Adipocyte (in vitro differentiated cells): Measurements from ENCODE around the gene NUAK2.

Experiments used
- DNase-seq: peaks from one replicate; pipeline ENCODE4 v3.0.0-alpha.2; 2015; ENCODE audit warnings: low read depth
- H3K27me3 ChIP-seq: replicated peaks from 2 replicates; pipeline ENCODE4 v1.7.0; 2013; ENCODE audit warnings: mild to moderate bottlenecking, low read length, moderate library complexity; ENCODE audit not compliant: control insufficient read depth, insufficient read depth
- H3K36me3 ChIP-seq: 2 replicates; pipeline ENCODE4 v1.7.0; 2013; ENCODE audit warnings: low read length, mild to moderate bottlenecking, moderate library complexity; ENCODE audit not compliant: control insufficient read depth, insufficient read depth, severe bottlenecking
- H3K4me1 ChIP-seq: 2 replicates; pipeline ENCODE4 v1.7.0; 2013; ENCODE audit warnings: mild to moderate bottlenecking, low read length, moderate library complexity; ENCODE audit not compliant: control insufficient read depth, insufficient read depth
- H3K4me3 ChIP-seq: 2 replicates; pipeline ENCODE4 v1.7.0; 2013; ENCODE audit warnings: mild to moderate bottlenecking, low read length, moderate library complexity
- H3K9ac ChIP-seq: 2 replicates; pipeline ENCODE4 v1.7.0; 2013; ENCODE audit warnings: mild to moderate bottlenecking, low read length, moderate library complexity
- H3K9me3 ChIP-seq: 2 replicates; pipeline ENCODE4 v1.7.0; 2013; ENCODE audit warnings: mild to moderate bottlenecking, low read length, moderate library complexity; ENCODE audit not compliant: control insufficient read depth

The NUAK2 gene

GRCh38 chr1:205329719-205330118 lies 8.2 kb upstream of the NUAK2 start:
- H3K4me1 ChIP-seq, result no peaks in the 10 kb centered on the region
- H3K36me3 ChIP-seq, result no peaks in the 10 kb centered on the region
- H3K9me3 ChIP-seq, result no peaks in the 10 kb centered on the region
- no peak overlapping the region for H3K9ac ChIP-seq
- no peak overlapping the region for H3K4me3 ChIP-seq
- DNase-seq, result no peak
- H3K27me3 ChIP-seq, result peaks cover 58% of the 10 kb centered on the region

GRCh38 chr1:205328476-205328875 lies 6.9 kb upstream of the NUAK2 start:
- Histone ChIP-seq H3K9me3 (no peaks in the 10 kb centered on the region), H3K36me3 (no peaks in the 10 kb centered on the region), H3K4me3 (no peak overlapping the region), H3K4me1 (no peaks in the 10 kb centered on the region), H3K9ac (no peak overlapping the region), H3K27me3 (peaks cover 51% of the 10 kb centered on the region)
- DNase-seq, result no peak

GRCh38 chr1:205326812-205327466 lies 5.4 kb upstream of the NUAK2 start:
- Histone ChIP-seq H3K9ac (no peak overlapping the region), H3K4me1 (peaks cover 3% of the 10 kb centered on the region), H3K27me3 (peaks cover 40% of the 10 kb centered on the region), H3K36me3 (no peaks in the 10 kb centered on the region), H3K4me3 (no peak overlapping the region), H3K9me3 (no peaks in the 10 kb centered on the region)
- no peak for DNase-seq

GRCh38 chr1:205325334-205325884 lies 3.9 kb upstream of the NUAK2 start:
- Histone ChIP-seq H3K27me3 (peaks cover 25% of the 10 kb centered on the region), H3K4me1 (peaks cover 10% of the 10 kb centered on the region), H3K36me3 (no peaks in the 10 kb centered on the region), H3K9me3 (no peaks in the 10 kb centered on the region), H3K4me3 (no peak overlapping the region), H3K9ac (no peak overlapping the region)
- peak; percentile 86 for DNase-seq

GRCh38 chr1:205324781-205325180 lies 3.2 kb upstream of the NUAK2 start:
- Histone ChIP-seq H3K4me1 (peaks cover 14% of the 10 kb centered on the region), H3K9me3 (no peaks in the 10 kb centered on the region), H3K9ac (no peak overlapping the region), H3K4me3 (no peak overlapping the region), H3K36me3 (no peaks in the 10 kb centered on the region), H3K27me3 (peaks cover 19% of the 10 kb centered on the region)
- DNase-seq, result no peak

GRCh38 chr1:205323794-205324193 lies 2.2 kb upstream of the NUAK2 start:
- Histone ChIP-seq H3K9ac (no peak overlapping the region), H3K4me3 (no peak overlapping the region), H3K36me3 (no peaks in the 10 kb centered on the region), H3K4me1 (peaks cover 24% of the 10 kb centered on the region), H3K9me3 (no peaks in the 10 kb centered on the region), H3K27me3 (peaks cover 10% of the 10 kb centered on the region)
- DNase-seq, result no peak

GRCh38 chr1:205321959-205322283 lies 376 bp upstream of the NUAK2 start:
- no peak for DNase-seq
- Histone ChIP-seq H3K4me3 (peak overlapping the region; percentile 86), H3K4me1 (peaks cover 30% of the 10 kb centered on the region), H3K27me3 (no peaks in the 10 kb centered on the region), H3K36me3 (no peaks in the 10 kb centered on the region), H3K9ac (peak overlapping the region; percentile 89), H3K9me3 (no peaks in the 10 kb centered on the region)

GRCh38 chr1:205319081-205320018 lies 2.2 kb downstream of the NUAK2 start:
- peak overlapping the region; percentile 78 for H3K4me3 ChIP-seq
- H3K36me3 ChIP-seq, result no peaks in the 10 kb centered on the region
- peaks cover 30% of the 10 kb centered on the region for H3K4me1 ChIP-seq
- H3K9me3 ChIP-seq, result no peaks in the 10 kb centered on the region
- DNase-seq, result peak; percentile 87
- peak overlapping the region; percentile 55 for H3K9ac ChIP-seq
- H3K27me3 ChIP-seq, result no peaks in the 10 kb centered on the region

GRCh38 chr1:205318231-205318991 lies 3.1 kb downstream of the NUAK2 start:
- no peak overlapping the region for H3K9ac ChIP-seq
- H3K4me1 ChIP-seq, result peaks cover 30% of the 10 kb centered on the region
- H3K4me3 ChIP-seq, result peak overlapping the region; percentile 27
- no peak for DNase-seq
- no peaks in the 10 kb centered on the region for H3K36me3 ChIP-seq
- no peaks in the 10 kb centered on the region for H3K9me3 ChIP-seq
- no peaks in the 10 kb centered on the region for H3K27me3 ChIP-seq

- Histone ChIP-seq H3K9ac (no peak overlapping the region), H3K9me3 (no peaks in the 10 kb centered on the region), H3K27me3 (no peaks in the 10 kb centered on the region), H3K36me3 (no peaks in the 10 kb centered on the region), H3K4me3 (no peak overlapping the region), H3K4me1 (peaks cover 34% of the 10 kb centered on the region)
- DNase-seq, result peak; percentile 50
These were observed 4.1 kb downstream of the NUAK2 start for GRCh38 chr1:205317311-205317917.
